HG02759 (cell line): ENCODE measurements around the gene ZSCAN5B.
"Not testable (repeated sequence)": the region's sequence is repeated elsewhere in the genome, so short reads cannot be mapped to it uniquely, and the experiment has no call there.

Experiments
- ATAC-seq: cut with Tn5 transposase; IDR thresholded peaks from one replicate; pipeline ENCODE4 v1.9.1; 2021; ENCODE audit warnings: mild to moderate bottlenecking, moderate library complexity; ENCODE audit not compliant: unreplicated experiment

Gene ZSCAN5B

DNA sequence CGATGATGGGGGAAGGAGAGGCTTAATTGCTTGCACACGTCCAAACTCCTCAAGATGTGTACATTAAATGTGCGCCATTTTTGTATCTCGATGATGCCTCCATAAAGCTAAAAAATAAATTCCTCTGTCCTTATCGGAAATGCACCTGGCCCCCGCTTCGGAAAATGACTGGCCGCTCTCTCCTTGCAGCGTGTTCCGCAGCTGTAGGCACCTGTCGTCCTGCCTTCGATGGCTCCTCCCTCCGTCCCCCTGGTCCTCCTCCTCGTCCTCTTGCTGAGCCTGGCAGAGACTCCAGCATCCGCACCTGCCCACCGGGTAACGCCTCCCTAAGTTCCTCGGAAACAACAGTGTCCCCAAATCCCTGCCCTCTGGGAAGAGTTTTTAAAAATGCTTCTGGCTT, 20.7 kb downstream of the ZSCAN5B start:
- ATAC-seq, result no peak

DNA sequence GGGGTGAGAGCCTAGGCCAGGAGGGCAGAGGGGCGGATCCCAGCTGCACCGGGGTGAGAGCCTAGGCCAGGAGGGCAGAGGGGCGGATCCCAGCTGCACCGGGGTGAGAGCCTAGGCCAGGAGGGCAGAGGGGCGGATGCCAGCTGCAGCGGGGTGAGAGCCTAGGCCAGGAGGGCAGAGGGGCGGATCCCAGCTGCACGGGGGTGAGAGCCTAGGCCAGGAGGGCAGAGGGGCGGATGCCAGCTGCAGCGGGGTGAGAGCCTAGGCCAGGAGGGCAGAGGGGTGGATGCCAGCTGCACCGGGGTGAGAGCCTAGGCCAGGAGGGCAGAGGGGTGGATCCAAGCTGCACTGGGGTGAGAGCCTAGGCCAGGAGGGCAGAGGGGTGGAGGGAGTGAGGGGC, 21.3 kb downstream of the ZSCAN5B start:
- ATAC-seq, result not testable (repeated sequence)

DNA sequence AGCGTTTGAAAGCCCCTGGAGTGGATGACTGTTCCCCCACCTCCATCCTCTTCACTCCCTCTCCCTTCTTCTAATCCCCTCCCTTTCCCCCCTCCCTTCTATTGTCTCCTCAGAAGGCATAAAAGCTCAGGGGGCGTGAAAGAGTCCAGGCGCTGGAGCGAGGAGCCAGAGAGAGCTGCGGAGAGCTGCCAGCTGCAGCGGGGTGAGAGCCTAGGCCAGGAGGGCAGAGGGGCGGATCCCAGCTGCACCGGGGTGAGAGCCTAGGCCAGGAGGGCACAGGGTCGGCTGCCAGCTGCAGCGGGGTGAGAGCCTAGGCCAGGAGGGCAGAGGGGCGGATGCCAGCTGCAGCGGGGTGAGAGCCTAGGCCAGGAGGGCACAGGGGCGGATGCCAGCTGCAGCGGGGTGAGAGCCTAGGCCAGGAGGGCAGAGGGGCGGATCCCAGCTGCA, 21.7 kb downstream of the ZSCAN5B start, which contains the start of gene GALP:
Gene GALP, plus strand, starts transcription at position 148 of the 447 bp plus-strand sequence. CDS start 1,101 bp downstream, outside the sequence.
- not testable (repeated sequence) for ATAC-seq

DNA sequence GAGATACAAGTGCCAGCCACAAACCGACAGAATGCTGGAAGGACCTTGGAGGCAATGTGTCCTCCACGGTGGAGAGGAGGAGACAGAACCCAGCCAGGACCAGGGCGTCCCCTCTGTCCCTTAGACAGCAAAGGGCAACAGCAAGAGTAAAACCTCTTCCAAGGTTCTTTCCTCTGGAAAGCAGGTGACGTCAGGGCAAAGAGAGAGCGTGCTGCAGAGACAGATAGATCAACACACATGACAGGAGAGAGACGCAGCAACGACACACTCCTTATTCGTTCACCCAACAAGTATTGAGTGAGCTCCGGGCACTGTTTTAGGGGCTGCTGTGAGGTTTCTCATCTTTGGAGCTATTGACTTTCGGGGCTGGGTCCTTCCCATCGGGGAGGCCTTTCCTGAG, 23.0 kb downstream of the ZSCAN5B start:
- ATAC-seq, result no peak

GRCh38 chr19:56174086-56174485, 23.5 kb downstream of the ZSCAN5B start:
- no peak for ATAC-seq

- ATAC-seq, result no peak
These were observed 27.3 kb downstream of the ZSCAN5B start for GRCh38 chr19:56170261-56170660.

- no peak for ATAC-seq
These were observed 30.5 kb downstream of the ZSCAN5B start for GRCh38 chr19:56167064-56167578.

DNA sequence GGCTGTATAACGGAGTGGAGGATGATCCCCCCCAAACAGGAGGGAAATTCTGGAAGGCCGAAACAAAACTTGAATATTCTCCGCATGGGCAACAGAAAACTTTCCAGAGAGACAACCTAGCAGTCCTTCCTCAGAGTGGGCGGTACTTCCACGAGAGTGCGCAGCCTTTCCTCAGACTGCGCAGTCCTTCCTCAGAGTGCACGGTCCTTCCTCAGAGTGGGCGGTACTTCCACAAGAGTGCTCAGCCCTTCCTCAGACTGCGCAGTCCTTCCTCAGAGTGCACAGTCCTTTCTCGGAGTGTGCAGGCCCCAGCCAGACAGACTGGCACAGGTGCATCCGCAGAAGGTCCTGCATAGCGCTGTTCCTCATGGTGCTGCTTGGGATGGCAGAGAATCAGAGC, 34.5 kb downstream of the ZSCAN5B start:
- no peak for ATAC-seq

DNA sequence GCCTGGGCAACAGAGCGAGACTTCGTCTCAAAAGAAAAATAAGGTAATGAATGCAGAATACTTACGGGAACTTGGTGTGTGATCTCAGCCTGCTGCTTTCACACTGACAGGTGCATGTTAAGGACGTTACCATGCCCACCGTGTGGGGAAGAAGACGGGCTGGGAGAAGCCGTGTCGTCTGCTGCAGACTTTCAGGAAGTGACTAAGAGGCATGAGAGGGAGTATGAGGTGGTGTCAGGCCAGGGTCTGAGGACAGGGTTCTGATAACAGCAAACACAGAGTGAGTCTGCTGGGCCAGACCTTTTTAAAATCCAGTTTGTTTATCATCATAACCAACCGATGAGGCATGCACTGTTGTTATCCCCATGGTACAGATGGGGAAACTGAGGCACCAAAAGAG, 35.3 kb downstream of the ZSCAN5B start:
- ATAC-seq, result no peak

- ATAC-seq, result no peak
These were observed 36.0 kb downstream of the ZSCAN5B start for GRCh38 chr19:56161534-56161933.

DNA sequence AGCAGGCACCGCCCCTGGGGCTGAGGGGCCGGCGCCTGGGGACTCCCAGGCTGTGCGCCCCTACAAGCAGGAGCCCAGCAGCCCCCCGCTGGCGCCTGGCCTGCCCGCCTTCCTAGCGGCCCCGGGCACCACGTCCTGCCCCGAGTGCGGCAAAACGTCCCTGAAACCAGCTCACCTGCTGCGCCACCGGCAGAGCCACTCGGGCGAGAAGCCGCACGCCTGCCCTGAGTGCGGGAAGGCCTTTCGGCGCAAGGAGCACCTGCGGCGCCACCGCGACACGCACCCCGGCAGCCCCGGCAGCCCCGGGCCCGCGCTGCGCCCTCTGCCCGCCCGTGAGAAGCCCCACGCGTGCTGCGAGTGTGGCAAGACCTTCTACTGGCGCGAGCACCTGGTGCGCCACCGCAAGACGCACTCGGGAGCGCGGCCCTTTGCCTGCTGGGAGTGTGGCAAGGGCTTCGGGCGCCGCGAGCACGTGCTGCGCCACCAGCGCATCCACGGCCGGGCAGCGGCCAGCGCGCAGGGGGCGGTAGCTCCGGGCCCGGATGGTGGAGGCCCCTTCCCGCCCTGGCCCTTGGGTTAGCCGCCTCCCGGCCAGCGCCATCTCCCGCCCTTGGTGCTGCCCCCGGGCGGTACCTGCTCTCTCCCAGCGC, 37.8 kb downstream of the ZSCAN5B start:
- ATAC-seq, result no peak

- no peak for ATAC-seq
These were observed 38.5 kb downstream of the ZSCAN5B start for GRCh38 chr19:56159009-56159559.

DNA sequence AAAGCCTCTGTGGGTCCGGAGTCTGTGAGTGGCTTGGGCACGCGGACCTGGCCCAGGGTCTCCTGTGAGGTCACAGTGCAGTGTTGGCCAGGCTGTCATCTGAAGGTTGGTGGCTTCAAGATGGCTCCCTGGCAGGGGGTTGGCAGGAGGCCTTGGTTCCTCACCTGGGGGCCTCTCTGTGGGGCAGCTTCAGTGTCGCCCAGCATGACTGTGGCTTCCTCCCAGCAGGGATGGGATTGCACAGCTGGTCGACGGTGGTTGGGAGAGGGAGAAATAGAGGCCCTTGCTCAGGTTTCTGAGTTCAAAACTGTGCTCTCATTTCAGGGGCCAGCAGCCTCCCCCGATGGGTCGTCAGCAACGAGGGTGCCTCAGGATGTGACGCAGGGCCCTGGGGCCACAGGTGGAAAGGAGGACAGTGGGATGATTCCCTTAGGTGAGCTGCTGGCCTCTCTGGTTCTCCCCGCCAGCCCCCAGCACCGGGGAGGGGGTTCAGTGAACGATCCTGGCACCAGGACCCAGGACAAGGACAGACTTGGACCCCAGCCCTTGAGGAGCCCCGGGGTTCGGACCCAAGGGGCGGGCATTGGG, 39.3 kb downstream of the ZSCAN5B start:
- no peak for ATAC-seq

DNA sequence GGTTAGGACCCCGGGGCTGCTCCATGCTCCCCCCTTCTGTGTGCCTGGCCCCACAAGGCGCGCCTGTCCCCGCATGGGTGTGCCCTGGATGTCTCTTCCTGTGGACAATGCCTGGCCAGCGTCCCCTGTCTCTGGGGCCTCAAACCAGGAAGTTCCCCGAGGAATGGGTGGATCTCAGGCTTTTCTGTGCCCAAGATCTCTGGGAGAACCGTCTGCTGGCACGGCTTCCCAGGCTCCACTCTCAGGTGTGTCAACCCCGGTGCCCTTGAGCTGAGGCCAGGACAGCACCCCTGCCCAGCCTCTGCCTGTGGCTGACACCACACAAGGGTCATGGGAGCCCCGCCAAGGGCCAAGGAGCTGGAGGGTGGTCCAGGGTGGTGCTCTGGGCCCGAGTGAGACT, 40.8 kb downstream of the ZSCAN5B start:
- no peak for ATAC-seq

GRCh38 chr19:56155124-56155687, 42.4 kb downstream of the ZSCAN5B start:
- no peak for ATAC-seq

GRCh38 chr19:56153507-56153906, 44.1 kb downstream of the ZSCAN5B start:
- no peak for ATAC-seq

DNA sequence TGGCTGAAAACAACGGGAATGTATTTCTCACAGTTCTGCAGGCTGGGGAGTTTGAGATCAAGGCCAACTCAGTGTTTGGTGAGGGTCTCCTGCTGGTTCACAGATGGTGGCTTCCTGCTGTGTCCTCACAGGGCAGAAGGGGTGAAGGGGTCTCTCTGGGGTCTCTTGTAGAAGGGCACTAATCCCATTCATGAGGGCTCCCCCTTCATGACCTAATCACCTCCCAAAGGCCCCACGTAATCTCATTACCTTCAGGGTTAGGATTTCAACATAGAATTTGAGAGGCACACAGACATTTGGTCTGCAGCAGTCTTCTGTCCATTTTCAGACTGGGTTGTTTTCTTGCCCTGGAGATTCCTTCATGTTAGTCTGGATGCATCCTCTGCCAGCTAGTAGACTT, 44.9 kb downstream of the ZSCAN5B start:
- ATAC-seq, result no peak

DNA sequence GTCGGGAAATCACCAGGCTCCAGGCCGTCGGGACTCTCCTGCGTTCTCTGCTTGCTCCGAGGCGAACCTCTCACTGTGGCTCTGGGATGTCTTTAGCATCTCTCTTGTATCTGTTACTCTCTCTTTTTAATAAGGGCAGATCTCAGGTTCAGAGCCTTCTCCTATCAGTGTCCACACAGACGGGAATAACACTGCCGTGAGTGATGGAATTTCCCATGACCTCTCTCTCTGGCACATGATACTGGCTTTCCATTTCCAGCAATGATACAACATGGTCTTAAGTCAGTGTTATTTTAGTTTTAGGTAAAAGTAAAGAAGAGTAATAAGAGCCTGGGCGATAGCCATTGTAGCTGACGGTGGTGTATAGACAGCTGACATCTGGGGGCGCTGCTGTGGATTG, 47.2 kb downstream of the ZSCAN5B start:
- ATAC-seq, result no peak

DNA sequence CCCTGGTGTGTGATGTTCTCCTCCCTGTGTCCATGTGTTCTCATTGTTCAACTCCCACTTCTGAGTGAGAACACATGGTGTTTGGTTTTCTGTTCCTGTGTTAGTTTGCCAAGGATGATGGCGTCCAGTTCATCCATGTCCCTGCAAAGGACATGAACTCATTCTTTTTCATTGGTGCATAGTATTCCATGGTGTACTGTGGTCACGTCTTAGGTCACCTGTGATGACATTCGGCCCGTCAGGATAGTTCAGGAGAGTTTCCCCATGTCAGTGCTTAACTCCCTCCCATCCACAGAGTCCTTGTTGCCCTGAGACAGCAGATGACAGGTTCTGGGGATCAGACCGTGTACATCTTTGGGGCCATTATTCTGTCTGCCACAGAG, 47.9 kb downstream of the ZSCAN5B start:
- no peak for ATAC-seq

DNA sequence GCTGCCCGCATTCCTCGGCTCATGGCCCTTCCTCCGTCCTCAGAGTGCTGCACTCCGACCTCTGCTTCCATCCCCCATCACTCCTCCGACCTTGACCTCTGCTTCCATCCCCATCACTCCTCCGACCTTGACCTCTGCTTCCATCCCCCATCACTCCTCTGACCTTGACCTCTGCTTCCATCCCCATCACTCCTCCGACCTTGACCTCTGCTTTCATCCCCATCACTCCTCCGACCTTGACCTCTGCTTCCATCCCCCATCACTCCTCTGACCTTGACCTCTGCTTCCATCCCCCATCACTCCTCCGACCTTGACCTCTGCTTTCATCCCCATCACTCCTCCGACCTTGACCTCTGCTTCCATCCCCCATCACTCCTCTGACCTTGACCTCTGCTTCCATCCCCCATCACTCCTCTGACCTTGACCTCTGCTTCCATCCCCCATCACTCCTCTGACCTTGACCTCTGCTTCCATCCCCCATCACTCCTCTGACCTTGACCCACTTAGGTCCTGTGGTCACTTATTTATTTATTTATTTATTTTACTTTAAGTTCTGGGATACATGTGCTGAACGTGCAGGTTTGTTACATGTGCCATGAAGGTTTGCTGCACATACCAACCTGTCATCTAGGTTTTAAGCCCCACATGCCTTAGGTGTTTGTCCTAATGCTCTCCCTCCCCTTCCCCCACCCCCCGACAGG, 48.5 kb downstream of the ZSCAN5B start:
- ATAC-seq, result not testable (repeated sequence)

DNA sequence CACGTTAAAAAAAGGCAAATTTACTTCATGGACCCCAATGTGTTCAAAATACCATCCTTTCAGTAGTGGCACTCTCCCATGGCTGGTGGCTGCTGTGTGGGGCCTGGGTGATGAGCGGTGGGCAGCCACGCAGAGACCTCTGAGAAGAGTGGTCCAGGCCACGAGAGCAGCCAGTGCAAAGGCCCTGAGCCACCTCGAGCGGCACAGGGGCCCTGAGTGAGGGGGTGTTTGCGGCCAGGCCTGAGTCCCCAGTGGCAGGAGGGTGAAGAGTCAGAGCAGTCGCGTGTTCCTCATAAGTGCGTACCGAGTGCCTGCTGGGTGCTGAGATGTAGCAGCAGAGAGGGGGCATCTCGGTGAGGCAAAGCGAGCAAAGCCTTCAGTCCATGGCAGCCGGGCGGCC, 49.5 kb downstream of the ZSCAN5B start:
- no peak for ATAC-seq
